Stomach (tissue), 9 donors: Measurements from ENCODE around the gene KSR2. TPM values are rescaled to one million over a fixed set of nuclear protein-coding genes. Genes with fewer than 3 reads are reported as not detected.

Source experiments
- DNase-seq, 2 donors: peaks; one replicate each; pipeline versions ENCODE4 v3.0.0 to v3.0.0-alpha.2; 2013 to 2019
- H3K27ac ChIP-seq, 5 donors: fragments of 200-600 bp in 4 of 5; sonication (generic) in 4 of 5; one replicate each; pipeline ENCODE4 v1.5.1; 2013 to 2019; ENCODE audit warnings: mild to moderate bottlenecking in 1 of 5, moderate library complexity in 1 of 5
- H3K27me3 ChIP-seq, 3 donors: fragments of 200-600 bp; sonication (generic); one replicate each; pipeline ENCODE4 v1.5.1; 2017 to 2019; ENCODE audit warnings: mixed run types in 1 of 3
- H3K36me3 ChIP-seq, 4 donors: fragments of 200-600 bp; sonication (generic); 1 replicate in 3 of 4; 2 replicates in 1 of 4; pipeline ENCODE4 v1.5.1; 2016 to 2019
- H3K4me1 ChIP-seq, 4 donors: fragments of 200-600 bp; sonication (generic); one replicate each; pipeline ENCODE4 v1.5.1; 2016 to 2019
- H3K4me3 ChIP-seq, 4 donors: fragments of 200-600 bp; sonication (generic) in 3 of 4; one replicate each; pipeline ENCODE4 v1.5.1; 2016 to 2019; ENCODE audit warnings: mild to moderate bottlenecking in 1 of 4
- H3K9me3 ChIP-seq, 4 donors: fragments of 200-600 bp; sonication (generic); one replicate each; pipeline ENCODE4 v1.5.1; 2016 to 2019
- CTCF ChIP-seq, 7 experiments: fragments of 450-650 bp in 4 of 7; fragments of 200-600 bp in 3 of 7; sonication (generic) in 3 of 7; IDR thresholded peaks; one replicate each; pipeline ENCODE4 v1.5.1; 2016 to 2019; ENCODE audit warnings: antibody characterized with exemption in 7 of 7, control low read depth in 2 of 7, mild to moderate bottlenecking in 1 of 7
- EP300 ChIP-seq: sonication (generic); formaldehyde crosslinking; IDR thresholded peaks from one replicate; pipeline ENCODE4 v1.6.1; 2017; ENCODE audit warnings: antibody characterized with exemption
- POLR2A ChIP-seq, 4 donors: fragments of 450-650 bp; IDR thresholded peaks; one replicate each; pipeline ENCODE4 v1.6.1; 2016; ENCODE audit warnings: antibody characterized with exemption in 4 of 4, control low read depth in 2 of 4, mild to moderate bottlenecking in 1 of 4, moderate library complexity in 1 of 4
- POLR2AphosphoS5 ChIP-seq, 3 donors: sonication (generic); formaldehyde crosslinking; IDR thresholded peaks; one replicate each; pipeline ENCODE4 v1.6.1; 2016; ENCODE audit warnings: antibody characterized with exemption in 3 of 3
- WGBS, 5 donors: extraction: QIAGEN DNeasy Blood & Tissue Kit in 3 of 5; methylation state at CpG; one replicate each; pipeline versions ENCODE4 v1.1.5 to v1.1.7; 2013 to 2018; 5-methylcytosine and 5-hydroxymethylcytosine counted together
- intact Hi-C: fragments of 100-400 bp; cut with DNase I; formaldehyde crosslinking; loops from one replicate; pipeline ENCODE4 v1.15.1; 2023; ENCODE audit warnings: low total_unique reads
- polyA plus RNA-seq, 3 donors: library from polyadenylated mRNA; stranded (reverse); fragments of 200-250 nt; gene quantifications; one replicate each; pipeline ENCODE4 v1.2.3, GENCODE V29; 2013
- total RNA-seq, 5 donors: library from RNA; depleted of rRNA; stranded (reverse); fragments of >200 nt; gene quantifications; one replicate each; pipeline versions ENCODE4 v1.1.0 to v1.2.3, GENCODE V29; 2014 to 2016
- donor health status: healthy with polysubstance abuse.
- donor health status: Bipolar disorder and iron deficiency.
- donor health status: healthy.

Gene KSR2
- total and polyA plus RNA-seq, 8 donors = 0.03 to 1.4 (median 0.26) TPM; not detected in 2

GRCh38 chr12:117473856-117474255 lies 494.9 kb downstream of the KSR2 start:
- H3K4me1 ChIP-seq = no peaks in the 10 kb centered on the region
- H3K4me3 ChIP-seq = no peak overlapping the region
- intact Hi-C loops = no loop called here
- no peaks in the 10 kb centered on the region for H3K27me3 ChIP-seq
- H3K9me3 ChIP-seq = peaks cover 0 to 8% (median 6%) of the 10 kb centered on the region in 4 donors
- DNase-seq = no peak
- no peak for TF ChIP-seq POLR2AphosphoS5 (IDR thresholded peaks at IDR 0.05)
- TF ChIP-seq POLR2A (IDR thresholded peaks at IDR 0.05) = no peak
- 39 to 58% (median 47%) methylated on average over 3 of the region's 3 CpGs for WGBS, 5 donors
- no peak overlapping the region for H3K27ac ChIP-seq
- H3K36me3 ChIP-seq = no peaks in the 10 kb centered on the region

- WGBS, 5 donors = 40 to 46% (median 42%) methylated on average over 5 of the region's 5 CpGs
- H3K36me3 ChIP-seq = no peaks in the 10 kb centered on the region
- no peak for DNase-seq
- TF ChIP-seq POLR2AphosphoS5 (IDR thresholded peaks at IDR 0.05) (no peak), EP300 (no peak), CTCF (IDR thresholded peaks at IDR 0.05) (no peak), POLR2A (IDR thresholded peaks at IDR 0.05) (no peak)
- peaks cover 0 to 8% (median 6%) of the 10 kb centered on the region in 4 donors for H3K9me3 ChIP-seq
- intact Hi-C loops = no loop called here
- H3K4me3 ChIP-seq = no peak overlapping the region
- H3K4me1 ChIP-seq = no peaks in the 10 kb centered on the region
- H3K27ac ChIP-seq = no peak overlapping the region
- H3K27me3 ChIP-seq = no peaks in the 10 kb centered on the region
Observed at GRCh38 chr12:117472983-117473382, 495.8 kb downstream of the KSR2 start.

- 57 to 65% (median 61%) methylated on average over 2 of the region's 2 CpGs for WGBS, 5 donors
- no peak for DNase-seq
- intact Hi-C loops = no loop called here
- peaks cover 0 to 8% (median 6%) of the 10 kb centered on the region in 4 donors for H3K9me3 ChIP-seq
- TF ChIP-seq POLR2AphosphoS5 (IDR thresholded peaks at IDR 0.05) = no peak
- peaks cover 0 to 3% (median 0%) of the 10 kb centered on the region in 3 donors for H3K27me3 ChIP-seq
- no peaks in the 10 kb centered on the region for H3K4me1 ChIP-seq
- no peak overlapping the region for H3K4me3 ChIP-seq
- H3K36me3 ChIP-seq = no peaks in the 10 kb centered on the region
- no peak overlapping the region for H3K27ac ChIP-seq
Observed at GRCh38 chr12:117470804-117471203, 498.0 kb downstream of the KSR2 start.

GRCh38 chr12:117469883-117470483 lies 498.8 kb downstream of the KSR2 start:
- Histone ChIP-seq H3K27ac (no peak overlapping the region), H3K27me3 (peaks cover 0 to 3% (median 0%) of the 10 kb centered on the region in 3 donors), H3K4me3 (no peak overlapping the region), H3K4me1 (no peaks in the 10 kb centered on the region), H3K9me3 (peaks cover 0 to 8% (median 6%) of the 10 kb centered on the region in 4 donors), H3K36me3 (no peaks in the 10 kb centered on the region)
- DNase-seq = no peak
- WGBS, 5 donors = 71 to 86% (median 73%) methylated on average over 4 of the region's 4 CpGs
- intact Hi-C loops = no loop called here
- TF ChIP-seq EP300 = no peak
- TF ChIP-seq CTCF (IDR thresholded peaks at IDR 0.05) = no peak
- TF ChIP-seq POLR2A (IDR thresholded peaks at IDR 0.05) = no peak
- no peak for TF ChIP-seq POLR2AphosphoS5 (IDR thresholded peaks at IDR 0.05)

- no peak overlapping the region for H3K27ac ChIP-seq
- intact Hi-C loops = no loop called here
- WGBS, 5 donors = 54 to 71% (median 68%) methylated on average over 3 of the region's 3 CpGs
- no peaks in the 10 kb centered on the region for H3K4me1 ChIP-seq
- DNase-seq = no peak
- H3K36me3 ChIP-seq = no peaks in the 10 kb centered on the region
- no peak overlapping the region for H3K4me3 ChIP-seq
- H3K27me3 ChIP-seq = peaks cover 0 to 3% (median 0%) of the 10 kb centered on the region in 3 donors
- H3K9me3 ChIP-seq = peaks cover 0 to 8% (median 6%) of the 10 kb centered on the region in 4 donors
- no peak for TF ChIP-seq POLR2A (IDR thresholded peaks at IDR 0.05)
- no peak for TF ChIP-seq CTCF (IDR thresholded peaks at IDR 0.05)
- no peak for TF ChIP-seq POLR2AphosphoS5 (IDR thresholded peaks at IDR 0.05)
- TF ChIP-seq EP300 = no peak
Observed at GRCh38 chr12:117468016-117468415, 500.8 kb downstream of the KSR2 start.
